Ishikawa (cell line): ENCODE results near the gene HCLS1.

ENCODE experiments used
- CREB1 ChIP-seq: IDR thresholded peaks from 2 replicates; pipeline ENCODE4 v1.6.1; 2012; ENCODE audit warnings: low read depth
- EP300 ChIP-seq: IDR thresholded peaks from 2 replicates; pipeline ENCODE4 v1.6.1; 2012; ENCODE audit warnings: borderline replicate concordance
- FOXM1 ChIP-seq: IDR thresholded peaks from 2 replicates; pipeline ENCODE4 v1.6.1; 2012; ENCODE audit warnings: low read depth, borderline replicate concordance
- NFIC ChIP-seq: IDR thresholded peaks from 2 replicates; pipeline ENCODE4 v1.6.1; 2012
- RAD21 ChIP-seq: IDR thresholded peaks from 2 replicates; pipeline ENCODE4 v1.6.1; 2012; ENCODE audit warnings: low read depth
- REST ChIP-seq: IDR thresholded peaks from 2 replicates; pipeline ENCODE4 v1.6.1; 2012; ENCODE audit warnings: low read depth, mild to moderate bottlenecking
- USF1 ChIP-seq: IDR thresholded peaks from 2 replicates; pipeline ENCODE4 v1.6.1; 2012

DNA sequence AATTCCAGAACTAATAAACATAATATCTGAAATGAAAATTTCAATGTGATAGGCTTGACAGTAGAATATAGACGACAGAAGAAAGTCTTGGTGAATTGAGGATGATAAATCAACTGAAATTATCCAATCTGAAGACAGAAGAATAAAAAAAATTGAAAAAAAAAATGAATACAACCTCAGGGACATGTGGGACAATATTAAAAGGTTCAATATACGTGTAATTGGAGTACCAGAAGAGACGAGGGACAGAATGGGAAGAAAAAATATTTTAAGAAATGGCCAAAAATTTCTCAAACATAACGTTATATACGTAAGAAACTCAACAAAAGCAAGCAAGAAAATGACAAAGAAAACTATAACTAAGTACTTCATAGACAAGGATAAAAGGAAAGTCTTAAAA is 43.3 kb upstream of the HCLS1 start:
- TF ChIP-seq REST (no peak), NFIC (no peak), CREB1 (no peak), FOXM1 (no peak), EP300 (no peak), RAD21 (no peak), USF1 (no peak)
